HG03025 (cell line): Measurements from ENCODE around the gene ACOT11.

ENCODE experiments used
- ATAC-seq: cut with Tn5 transposase; IDR thresholded peaks from one replicate; pipeline ENCODE4 v1.9.1; 2021; ENCODE audit warnings: mild to moderate bottlenecking, moderate library complexity; ENCODE audit not compliant: unreplicated experiment, low FRiP score

The ACOT11 gene

DNA sequence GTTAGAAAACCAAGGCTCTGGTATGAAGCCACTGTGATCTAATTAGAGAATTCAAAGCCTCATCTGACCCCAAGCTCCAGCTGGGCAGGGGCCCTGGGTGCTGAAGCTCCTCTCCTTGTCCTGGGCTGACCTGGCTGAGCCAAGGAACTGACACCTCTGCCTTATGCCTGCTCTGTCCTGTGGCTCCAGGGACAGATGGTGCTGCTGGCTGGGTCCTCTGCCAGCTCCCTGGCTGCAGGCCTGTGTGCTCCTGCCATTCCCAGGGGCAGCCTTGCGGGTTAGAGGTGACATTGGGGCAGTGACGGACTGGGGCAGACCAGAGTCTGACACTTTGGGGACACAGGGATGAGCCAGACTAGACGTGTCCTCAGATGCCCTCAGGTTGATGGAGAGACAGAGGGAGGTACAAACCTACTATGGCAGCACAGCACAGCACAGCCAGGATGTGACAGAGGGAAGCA lies 11.8 kb downstream of the ACOT11 start:
- no peak for ATAC-seq

DNA sequence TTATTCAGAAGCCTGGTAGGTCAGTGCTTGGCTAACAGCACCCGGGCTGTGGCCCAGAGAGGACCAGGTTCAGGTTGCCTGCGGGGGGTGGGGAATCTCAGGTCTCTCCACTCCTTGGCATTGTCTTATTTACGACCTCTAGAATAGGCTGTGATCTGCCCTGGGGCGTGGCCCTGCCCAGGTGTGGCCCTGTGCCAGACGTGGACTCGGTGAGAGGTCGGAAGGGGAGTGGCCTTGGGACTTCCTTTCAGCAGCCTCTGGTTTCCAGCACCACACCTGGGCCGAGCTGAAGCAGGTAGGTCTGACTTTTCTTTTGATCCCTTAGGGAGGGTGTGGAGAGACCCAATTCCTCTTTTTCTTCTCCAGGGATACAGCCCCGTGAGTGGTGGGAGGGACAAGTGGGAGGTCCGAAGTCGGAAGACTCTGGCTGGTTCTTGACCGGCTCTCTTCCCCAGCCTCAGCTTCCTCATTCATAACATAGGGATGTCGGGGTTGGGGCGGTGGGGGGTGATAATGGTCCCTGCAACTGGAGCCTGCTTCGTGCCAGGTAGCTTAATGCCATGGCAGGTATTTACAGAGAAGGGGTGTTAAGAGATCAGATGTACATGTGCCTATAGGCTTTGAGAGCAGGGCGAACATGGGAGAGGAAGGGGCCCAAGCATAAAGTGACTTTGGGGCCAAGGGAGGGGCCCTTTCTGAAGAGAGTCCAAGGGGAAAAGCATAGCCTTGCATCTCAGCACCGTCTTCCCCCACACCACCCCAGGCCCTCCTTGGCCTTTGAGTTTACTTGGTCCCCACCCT lies 16.5 kb downstream of the ACOT11 start:
- no peak for ATAC-seq

DNA sequence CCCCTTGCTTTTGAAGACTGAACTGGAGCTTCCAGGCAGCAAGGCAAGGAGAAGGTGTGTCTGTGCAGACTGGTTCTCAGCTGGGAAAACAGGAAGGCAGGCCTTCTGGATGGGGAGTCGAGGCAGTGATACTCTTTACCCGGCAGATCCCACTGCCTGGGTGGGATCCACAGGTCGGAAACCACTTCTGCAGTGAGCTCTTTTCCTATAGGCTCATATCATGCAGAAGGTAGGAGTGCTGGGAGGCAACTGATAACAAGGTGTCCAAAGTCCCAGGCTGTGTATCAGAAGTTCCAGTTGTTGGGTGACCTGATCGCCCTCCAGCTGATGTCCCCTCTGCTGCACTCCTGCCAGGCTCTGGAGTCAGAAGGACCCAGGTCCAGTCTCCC lies 17.1 kb downstream of the ACOT11 start:
- no peak for ATAC-seq

DNA sequence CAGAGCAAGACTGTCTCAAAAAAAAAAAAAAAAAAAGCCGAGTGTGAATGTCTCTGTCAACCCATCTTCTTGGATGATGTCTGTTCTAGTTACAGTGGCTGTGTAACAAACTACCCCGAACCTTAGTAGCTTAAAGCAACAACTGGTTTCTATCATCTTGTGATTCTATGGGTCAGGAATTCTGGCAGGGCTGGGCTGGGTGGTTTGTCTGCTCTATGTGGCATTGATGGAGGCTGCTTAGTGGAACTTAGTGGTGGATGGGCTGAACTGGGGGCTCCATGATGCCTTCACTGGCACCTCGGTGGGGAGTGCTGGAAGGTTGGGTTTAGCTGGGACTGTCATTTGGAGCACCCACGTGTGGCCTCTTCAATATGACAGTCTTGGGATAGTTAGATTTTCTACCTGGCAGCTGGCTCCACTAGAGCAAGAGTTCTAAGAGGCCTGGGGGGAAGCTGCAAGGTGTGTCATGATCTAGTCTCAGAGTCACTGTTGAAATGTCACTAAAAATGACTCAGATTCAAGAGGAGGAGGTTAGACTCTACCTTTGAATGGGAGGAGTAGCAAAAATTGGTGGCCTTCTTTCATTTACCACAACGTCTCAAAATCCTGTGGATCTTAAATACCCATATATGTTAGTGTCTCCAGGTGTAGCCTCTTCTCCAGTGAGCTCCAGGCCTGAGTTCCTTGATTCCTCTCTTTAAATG lies 18.6 kb downstream of the ACOT11 start:
- ATAC-seq, result no peak

DNA sequence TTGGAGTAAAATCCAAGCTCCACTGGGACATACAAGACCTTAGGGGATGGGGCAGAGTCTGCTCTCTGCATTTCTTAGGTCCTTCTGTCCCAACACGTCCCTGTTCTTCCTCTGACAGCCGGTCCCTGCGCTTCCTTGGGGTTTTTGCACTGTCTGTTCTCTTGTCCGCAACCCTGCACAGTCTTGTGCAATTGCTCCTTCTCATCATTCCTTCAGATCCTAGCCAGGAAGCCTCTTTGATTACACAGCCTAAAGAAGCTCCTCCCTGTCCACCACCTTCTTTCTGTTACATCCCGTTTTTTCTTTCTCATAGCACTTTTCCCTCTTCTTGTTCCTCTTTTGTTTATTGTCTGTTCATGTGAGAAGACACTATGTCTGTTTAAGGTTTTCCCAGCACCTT lies 19.9 kb downstream of the ACOT11 start:
- no peak for ATAC-seq

DNA sequence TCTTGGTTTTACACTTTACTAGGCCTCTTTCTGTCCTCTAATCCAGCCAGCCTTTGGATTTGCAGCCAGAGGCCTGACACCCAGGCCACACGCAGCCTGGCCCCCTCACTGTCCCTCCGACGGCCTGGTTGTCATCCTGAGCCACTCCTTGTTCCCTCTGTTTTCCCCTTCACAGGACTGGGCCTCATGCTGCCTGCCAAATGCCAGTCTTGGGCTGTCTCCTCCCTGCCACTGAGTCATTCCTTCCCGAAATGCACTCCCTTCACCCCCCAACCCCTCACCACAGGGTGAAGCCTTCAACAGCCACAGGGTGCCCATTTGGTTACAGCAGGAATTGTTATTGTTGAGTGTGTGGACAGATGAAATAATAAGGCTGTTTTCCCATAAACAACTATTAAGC lies 21.3 kb downstream of the ACOT11 start:
- ATAC-seq, result no peak

DNA sequence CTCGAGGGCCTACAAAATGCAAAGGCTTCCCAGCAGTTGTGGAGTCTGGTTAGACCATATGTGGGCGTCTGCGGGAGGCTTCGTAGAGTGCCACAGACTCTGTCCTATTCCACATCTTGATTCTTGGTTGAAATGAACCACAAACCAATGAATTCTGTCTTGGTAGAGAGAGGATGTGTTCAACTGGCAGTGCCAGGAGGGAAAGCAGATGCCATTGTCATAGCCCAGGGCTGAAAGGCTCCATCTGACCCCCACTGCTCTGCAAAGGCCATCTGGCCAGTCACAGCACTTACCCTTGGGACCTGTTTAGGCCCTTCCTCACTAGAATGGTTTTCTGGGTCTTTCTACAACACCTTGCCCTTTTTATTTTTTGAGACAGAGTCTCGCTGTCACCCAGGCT lies 22.1 kb downstream of the ACOT11 start:
- ATAC-seq, result no peak

DNA sequence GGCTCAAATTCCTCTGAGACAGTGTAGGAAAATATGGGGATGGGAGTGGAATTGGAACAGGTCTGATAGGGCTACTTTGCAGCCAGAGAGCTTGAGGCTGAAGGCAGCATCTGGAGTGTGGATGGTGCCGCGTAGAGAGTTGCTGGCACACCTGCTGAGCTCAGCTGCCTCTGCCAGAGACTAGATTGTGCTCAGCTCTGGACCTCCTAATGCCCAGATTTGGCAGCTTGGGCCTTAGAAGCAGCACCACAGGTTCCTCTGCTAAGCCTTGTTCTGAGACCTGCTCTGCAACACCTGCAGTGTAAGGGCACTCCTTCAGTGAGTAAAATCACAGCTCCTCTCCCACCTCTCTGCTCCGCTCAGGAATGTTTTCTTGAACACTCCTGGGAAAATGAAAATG lies 23.3 kb downstream of the ACOT11 start:
- no peak for ATAC-seq

DNA sequence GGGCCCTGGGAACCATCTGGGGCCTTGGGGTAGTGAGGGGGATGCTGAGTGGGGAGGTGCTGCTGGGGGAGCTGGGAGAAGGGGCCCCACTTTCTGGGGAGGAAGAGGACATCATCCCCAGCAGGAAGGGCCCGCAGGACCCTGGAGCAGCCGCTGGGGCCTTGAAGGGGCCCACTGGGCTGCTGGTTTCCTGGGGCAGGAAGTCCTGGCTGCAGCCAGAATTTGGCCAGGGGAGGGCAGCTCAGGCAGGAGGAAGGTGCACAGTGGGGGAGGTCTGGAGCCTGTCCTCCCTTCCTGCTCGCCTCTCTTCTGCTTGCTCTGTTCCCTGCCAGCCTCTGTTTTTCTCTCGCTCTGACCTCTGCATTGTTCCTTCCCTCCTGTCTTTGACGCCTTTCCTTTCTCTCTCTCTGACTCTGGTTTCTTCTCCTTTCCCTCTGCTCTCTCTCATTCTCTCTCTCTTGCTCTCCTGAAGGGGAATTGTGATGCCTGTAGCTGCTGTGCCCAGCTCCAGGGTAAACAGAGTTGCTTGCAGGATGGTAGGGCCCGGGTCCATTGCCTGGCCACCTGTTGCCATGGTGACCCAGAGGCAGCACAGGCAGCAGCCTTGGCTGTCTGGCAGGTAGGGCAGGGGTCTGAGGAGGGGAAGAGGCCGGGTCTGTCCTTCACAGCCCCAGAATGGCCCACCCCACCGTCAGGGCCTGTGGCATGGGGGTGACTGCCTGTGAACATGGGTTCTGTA lies 23.9 kb downstream of the ACOT11 start:
- no peak for ATAC-seq

DNA sequence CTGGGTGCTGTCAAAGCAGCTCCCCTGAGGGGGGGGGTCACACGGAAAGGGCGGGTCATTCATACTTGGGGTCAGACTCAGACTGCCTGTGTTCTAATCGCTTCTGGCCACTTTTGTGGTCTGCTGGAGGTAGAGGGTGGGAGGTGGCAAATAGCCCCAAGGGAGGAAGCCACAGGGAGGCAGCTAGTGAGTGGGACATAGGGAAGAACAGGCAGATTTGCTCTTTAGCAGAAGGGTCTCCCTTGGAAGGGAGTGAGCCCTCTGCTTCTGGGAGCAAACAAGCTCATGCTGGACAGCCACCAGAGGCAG lies 24.5 kb downstream of the ACOT11 start:
- no peak for ATAC-seq

DNA sequence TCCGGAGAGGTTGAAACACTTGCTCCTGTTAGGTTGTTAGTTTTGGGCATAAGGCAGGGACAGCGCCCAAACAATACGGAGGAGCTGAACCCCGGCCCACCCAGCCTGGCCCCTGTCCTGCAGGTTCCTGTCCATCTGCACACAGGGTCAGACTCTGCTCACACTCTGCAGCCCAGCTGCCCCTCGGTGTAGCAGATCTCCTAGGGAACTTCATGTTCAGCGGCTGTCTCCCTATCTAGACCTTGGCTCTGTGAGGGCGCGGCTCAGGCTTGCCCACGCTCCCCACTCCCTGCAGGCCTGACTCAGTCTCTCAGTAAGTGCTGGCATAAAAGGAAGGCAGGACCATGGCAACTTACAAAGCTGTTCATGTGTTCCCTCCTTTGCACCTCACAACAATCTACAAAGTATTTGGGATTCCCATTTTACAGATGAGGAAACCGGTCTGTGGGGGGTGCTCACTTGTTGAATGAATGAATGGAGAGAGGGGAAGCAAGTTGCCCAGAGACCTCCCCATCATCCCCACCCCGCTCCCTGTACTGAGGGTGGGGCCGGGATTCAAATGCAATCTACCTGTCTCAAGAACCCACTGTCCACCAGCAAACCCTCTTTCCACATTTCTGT lies 26.2 kb downstream of the ACOT11 start:
- no peak for ATAC-seq

DNA sequence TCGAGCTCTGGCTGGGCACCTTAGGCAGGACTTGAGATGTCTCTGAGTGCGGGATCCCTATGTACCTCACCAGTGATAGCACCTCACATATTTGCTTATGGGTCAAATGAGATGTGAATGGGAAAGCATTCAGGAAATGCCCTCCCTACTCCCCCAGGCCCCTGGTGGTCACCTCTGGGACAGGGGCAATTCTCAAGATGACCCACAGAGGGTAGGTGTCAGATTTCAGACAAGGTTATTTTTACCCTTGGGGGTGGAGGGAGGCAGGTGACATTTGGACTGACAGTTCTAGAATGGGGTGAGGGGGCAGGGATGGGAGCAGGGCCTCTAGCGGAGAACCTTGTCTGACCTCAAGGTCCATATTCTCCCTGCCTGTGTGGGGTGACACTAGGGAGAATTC lies 27.1 kb downstream of the ACOT11 start:
- ATAC-seq, result no peak

DNA sequence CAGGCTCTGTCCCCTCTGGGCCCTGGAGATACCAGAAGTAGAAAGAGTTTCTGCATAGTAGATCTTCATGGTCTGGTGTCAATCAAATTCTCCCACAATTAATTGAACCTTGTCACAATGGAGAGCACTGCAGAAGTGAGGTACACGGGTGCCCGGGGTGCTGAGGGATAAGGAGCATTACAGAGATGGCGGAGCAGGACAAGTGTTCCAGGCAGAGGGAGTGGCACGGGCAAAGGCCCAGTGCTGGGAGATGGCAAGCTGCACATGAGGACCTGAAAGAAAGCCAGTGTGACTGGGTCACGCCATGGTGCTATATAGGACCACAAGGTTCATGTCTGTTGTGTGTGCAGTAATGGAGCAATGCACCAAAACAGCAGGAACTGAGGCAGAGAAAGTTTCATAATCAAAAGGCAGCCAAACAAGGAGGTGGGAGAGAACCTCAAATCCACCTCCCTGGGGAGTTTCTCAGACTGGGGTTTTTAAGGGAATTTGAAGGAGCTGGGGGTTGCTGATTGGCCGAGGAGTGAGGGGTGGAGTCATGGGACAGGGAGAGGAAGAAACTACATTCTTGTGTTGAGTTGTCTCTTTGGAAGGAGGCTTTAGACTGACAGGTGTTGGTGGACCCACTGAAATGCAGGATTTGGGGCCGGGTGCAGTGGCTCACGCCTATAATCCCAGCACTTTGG lies 27.7 kb downstream of the ACOT11 start:
- no peak for ATAC-seq

DNA sequence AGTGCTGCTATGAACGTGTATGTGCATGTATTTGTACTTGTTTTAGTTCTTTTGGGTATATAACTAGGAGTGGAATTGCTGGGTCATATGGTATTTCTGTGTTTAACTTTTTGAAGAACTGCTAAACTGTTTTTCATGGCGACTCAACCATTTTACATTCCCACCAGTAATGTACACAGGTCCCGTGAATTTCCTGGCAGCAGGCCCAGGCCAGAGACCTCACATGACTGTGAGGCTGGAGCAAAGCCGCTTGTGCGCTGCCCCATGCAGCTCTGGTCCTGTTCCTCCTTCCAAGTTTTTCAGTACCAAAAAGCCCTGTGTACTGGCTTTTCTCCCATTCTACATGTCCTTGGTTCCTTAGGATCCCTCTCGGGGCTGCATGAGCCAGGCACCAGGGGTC lies 29.6 kb downstream of the ACOT11 start:
- no peak for ATAC-seq

DNA sequence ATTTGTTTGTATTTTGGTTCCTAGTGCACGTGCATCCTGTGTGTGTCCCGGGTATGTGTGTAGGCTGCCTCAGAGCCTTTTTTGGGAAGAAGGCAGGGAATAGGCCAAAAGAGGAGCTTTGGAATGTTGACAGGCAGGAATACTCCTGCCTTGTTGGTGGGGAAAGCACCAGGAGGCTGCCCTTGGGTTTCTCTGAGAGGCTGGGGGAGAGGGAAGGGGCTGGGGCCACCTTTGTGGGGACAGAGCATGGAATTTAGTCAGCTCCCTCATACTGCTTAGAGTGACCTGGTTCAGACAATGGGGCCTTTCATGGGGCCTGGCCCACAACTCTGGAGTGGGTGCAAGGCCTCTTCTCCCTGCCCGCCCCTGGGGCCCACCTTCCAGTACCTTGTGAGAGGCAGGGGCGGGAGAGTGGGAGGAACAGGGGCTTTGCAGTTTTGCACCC lies 31.3 kb downstream of the ACOT11 start:
- no peak for ATAC-seq

DNA sequence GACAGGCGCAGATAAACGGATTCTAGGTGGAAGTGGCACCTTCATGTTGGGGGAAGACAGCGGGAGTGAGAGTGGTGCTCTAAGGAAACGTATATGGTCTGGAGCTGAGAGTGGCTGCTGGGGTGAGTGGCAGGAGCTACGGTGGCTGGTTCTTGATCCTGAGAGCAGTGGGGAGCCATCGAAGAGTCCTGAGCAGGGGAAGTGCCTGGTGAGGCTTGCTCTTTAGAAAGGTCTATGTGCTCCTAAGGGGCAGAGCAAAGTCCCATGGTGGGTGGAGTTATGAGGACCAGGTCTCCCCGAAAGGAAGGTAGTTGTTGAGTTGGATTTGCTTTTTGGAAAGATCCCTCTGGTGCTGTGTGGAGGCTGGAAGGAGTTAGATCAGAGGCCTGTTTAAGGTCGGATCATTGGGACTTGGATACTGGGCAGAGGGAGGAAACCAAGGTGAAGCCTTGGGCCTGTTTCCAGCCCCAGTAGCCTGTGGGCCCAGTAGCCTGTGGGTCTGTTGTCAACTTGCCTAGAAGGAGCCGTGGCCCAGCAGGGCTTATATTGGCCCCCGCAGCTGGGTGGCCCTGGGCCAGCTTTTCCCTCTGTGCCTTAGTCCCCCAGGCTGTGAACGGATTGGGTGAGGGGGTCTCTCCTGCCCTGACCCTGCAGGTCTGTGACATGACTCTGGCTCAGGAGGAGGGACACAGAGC lies 33.0 kb downstream of the ACOT11 start:
- ATAC-seq, result no peak

DNA sequence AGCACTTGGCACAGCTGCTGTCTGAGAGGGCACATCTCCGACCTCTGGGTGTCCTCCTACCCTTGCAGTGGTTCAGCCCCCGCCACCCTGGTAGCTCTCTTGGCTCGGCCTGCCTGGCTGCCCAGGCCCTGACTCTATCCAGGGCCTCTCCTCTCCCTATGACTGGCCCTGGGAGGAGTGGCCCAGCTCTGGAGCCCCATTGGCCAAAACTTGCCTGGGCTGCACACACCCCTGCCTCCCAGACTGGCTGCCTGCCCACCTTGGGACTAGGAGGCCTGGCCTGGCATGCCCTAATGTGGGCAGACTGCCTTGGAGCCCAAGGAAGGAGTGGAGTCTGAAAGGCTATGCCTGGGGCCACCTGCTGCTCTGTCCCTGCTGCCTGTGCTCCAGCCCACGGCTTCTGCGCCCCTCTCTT lies 33.6 kb downstream of the ACOT11 start:
- no peak for ATAC-seq

DNA sequence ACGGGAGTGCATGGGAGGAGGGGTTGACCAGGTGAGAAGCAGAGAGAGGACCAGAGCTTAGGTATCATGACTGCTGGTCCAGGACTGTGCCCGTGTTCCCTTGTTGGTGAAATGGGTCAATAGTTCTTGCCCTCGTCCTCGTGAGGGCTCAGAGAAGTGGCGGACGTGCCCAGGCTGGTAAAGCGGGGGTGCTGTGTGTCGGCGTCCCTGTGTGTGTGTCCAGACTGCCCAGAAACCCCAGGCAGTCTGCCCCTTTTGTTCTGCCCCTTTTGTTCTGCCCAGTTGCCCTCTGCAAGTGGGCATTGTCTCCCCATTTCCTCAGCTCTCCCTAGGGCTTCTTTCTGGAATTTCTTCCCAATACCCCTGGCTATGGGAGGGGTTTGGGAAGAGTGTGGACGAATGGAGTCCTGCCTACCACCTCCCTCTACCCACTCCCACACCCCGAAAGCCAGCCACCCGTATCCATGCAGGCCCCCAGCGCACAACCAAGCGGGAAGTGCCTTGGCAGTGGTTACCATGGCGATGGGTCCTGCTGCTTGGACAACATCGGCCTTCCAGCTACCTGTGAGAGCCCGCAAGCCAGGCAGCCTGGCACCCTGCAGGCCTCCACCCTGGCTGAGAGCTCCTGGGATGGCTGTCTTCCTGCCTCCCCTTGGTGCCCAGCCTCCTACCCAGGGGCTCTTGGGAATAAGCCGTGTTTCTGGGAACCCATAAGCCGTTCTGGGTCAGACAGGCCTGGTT lies 34.7 kb downstream of the ACOT11 start:
- ATAC-seq, result no peak

DNA sequence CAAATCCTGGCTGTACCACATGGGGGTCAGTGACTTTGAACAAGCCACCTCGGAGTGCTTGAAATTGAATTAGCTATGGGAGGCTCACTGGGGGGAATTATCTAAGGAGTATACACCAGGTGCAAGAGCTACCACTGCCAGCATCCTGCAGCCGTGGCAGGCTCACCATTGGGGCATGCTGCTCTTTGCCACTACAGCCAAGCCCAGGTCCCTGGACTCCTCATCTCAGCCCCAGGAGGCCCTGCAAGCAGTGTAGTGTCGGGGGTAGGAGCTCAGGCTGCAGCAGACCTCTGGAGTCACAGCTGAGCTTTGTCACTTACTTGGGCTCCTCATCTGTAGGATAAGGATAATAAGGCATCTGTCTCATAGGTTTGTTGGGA lies 35.3 kb downstream of the ACOT11 start:
- ATAC-seq, result no peak
